ENCODE data around the gene DCTPP1.

DCTPP1 gene

DNA sequence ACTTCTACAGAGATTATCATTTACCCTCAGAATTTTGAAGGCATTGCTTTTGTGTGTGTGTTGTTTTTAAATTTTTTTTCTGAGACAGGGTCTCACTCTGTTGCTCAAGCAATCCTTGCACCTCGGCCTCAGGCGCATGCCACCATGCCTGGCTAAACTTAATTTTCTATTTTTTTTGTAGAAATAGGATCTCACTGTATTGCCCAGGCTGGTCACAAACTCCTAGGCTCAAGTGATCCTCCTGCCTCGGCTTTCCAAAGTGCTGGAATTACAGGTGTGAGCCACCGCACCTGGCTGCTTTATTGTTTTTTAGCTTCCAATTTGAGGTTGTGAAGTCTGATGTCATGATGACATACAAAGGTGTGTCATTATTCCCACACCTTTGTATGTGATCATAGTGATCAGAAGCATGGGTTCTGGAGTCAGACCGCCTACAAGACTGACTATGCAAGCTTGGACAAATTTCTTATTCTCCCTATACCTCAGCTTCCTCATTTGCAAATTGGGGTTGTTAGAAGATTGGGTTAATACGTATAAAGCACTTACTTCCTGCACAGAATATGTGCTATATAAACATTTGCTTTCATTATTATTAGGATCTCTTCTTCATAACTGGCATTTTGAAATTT is 10.0 kb upstream of the DCTPP1 start:
- no peak for TF ChIP-seq POLR2A (IDR thresholded peaks at IDR 0.05; ENCODE audit: low read length)
- TF ChIP-seq GATA1 (IDR thresholded peaks at IDR 0.05; ENCODE audit: low read depth, low read length): no peak
- no peak for DNase-seq

DNA sequence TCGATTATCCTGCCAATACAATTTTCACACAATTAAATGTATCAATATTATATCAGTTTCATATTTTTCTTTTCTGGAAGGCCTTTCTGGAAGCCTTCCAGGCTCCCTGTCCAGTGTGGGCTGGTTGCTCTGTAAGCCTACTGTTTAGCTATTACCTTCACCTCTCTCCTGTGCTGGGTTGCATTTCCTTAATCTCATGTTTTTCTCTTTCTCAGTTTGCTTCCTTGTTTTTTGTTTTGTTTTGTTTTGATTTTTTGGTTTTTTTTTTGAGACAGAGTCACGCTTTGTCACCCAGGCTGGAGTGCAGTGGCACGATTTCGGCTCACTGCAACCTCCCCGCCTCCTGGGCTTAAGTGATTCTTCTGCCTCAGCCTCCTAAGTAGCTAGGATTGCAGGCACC is 9.0 kb upstream of the DCTPP1 start:
- no peak for DNase-seq
- TF ChIP-seq POLR2A (IDR thresholded peaks at IDR 0.05; ENCODE audit: low read length): no peak

DNA sequence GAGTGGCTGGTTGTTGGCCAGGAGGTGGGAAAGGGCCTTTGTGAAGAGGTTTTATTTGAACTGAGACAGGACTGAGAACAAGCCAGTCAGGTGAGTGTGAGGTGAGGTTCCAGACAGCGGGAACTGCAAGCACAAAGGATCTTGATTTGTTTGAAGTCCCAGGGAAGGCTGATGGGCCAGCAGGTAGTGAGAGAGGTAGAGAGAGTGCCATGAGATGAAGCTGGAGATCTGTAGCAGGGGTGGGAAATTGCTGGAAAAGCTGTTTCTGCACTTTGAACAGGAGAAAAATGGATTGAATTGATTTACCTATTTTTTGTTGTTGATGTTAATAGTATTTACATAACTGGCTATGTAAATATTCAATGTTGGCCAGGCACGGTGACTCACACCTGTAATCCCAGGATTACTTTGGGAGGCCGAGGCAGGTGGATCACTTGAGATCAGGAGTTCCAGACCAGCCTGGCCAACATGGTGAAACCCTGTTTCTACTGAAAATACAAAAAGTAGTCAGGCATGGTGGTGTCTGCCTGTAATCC is 7.7 kb upstream of the DCTPP1 start:
- DNase-seq: no peak
- TF ChIP-seq GATA1 (IDR thresholded peaks at IDR 0.05; ENCODE audit: low read depth, low read length) (no peak), POLR2A (IDR thresholded peaks at IDR 0.05; ENCODE audit: low read length) (no peak)

DNA sequence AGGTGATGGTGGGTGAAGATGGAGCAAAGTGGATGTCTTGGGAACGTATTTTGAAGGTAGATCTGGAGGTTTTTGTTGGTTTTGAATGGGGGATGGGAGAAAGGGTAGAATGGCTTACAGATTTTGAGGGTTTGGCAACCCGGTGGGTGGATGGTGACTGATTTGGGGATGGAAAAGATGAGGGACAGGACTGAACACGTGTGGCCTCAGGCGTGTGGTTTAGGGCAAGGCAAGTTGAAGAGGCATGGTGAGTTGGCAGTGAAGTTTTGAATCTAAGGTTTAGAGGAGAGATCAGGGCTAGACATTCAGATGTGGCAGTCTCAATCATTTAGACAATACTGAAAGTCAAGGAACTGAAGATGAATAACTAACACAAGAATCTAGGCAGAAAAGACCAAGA is 5.0 kb upstream of the DCTPP1 start:
- no peak for TF ChIP-seq POLR2A (IDR thresholded peaks at IDR 0.05; ENCODE audit: low read length)
- TF ChIP-seq GATA1 (IDR thresholded peaks at IDR 0.05; ENCODE audit: low read depth, low read length): no peak
- no peak for DNase-seq

DNA sequence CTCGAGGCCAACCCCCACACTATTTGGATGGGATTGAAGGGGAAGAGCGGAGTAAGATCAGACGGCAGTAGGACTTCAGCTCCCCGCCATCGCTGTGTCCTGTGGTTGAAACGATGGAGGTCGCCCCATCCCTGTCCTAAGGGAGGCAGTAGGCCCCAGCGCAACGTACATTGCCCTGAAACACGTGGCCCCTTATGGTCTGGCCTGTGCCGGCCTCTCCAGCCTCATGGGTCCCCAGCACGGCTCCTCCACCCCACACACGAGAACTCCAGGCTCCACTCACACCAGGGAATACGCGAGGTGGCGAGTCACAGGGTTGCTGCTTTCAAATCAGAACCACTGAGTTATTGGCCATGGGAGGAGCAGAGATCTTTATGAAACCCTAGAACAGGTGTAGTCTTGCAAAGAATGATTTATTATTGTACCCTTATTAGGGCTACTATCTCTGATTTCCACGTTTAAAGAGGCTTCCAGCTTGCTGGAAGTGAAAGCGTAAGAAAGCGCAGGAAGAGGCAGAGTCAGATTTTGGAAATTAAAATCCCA is 669 bp upstream of the DCTPP1 start:
- TF ChIP-seq GATA1 (IDR thresholded peaks at IDR 0.05; ENCODE audit: low read depth, low read length) (no peak), POLR2A (IDR thresholded peaks at IDR 0.05; ENCODE audit: low read length) (no peak)
- DNase-seq: no peak

DNA sequence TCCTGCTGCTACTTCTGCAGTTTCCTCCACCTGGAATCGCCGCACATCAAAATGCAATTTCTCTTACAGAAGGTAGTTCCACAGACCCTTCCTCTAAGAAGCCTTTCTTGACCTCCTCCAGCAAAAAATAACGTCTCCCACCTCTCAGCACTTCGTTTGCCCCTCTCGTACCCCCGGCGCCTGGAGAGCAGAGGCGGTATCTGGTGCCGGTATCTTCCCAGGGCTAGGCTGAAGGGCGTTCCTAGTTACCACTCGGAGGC is 482 bp downstream of the DCTPP1 start:
- no peak for DNase-seq
- TF ChIP-seq POLR2A (IDR thresholded peaks at IDR 0.05; ENCODE audit: low read length) (no peak), GATA1 (IDR thresholded peaks at IDR 0.05; ENCODE audit: low read depth, low read length) (no peak)

DNA sequence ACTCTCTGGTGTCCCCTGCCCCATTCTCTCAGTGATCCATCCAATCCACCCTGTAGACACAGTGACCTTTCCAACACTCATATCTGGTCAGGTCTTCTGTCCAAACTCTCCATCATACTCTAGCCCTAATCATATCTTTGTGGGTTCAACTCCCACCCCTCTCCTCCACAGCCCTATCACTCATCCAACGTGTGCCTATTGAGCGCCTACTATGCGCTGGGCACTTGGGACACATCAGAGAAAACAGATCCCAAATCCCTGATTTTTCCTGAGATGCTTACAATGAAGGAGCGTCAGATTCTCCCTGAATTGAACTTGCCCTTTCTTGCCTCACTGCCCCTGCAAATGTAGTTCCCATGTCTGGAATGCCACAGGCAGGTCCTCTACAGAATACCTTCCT is 1.8 kb downstream of the DCTPP1 start:
- DNase-seq: no peak

DNA sequence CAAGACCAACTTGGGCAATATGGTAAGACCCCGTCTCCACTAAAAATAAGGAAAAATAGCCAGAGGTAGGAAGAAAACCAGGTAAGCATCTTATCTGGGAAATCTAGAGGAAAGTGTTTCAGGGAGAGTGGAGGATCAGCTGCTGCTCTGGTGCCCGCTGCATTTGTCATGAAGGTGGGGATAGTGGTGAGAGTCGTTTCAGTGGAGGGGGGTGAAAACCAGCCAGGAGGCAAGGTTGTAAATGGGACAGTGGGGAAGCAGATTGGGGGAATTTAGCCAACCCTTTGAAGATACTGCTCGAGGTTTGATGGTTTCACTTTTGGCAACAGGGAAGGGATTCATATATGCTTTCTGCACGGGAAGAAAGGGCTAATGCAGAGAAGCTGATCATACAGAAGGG is 8.8 kb downstream of the DCTPP1 start:
- TF ChIP-seq POLR2A (IDR thresholded peaks at IDR 0.05; ENCODE audit: low read length): no peak
- no peak for TF ChIP-seq GATA1 (IDR thresholded peaks at IDR 0.05; ENCODE audit: low read depth, low read length)
- no peak for DNase-seq

More for the DNA sequence above, 1.8 kb downstream of the DCTPP1 start:
- no peak for TF ChIP-seq GATA1 (IDR thresholded peaks at IDR 0.05; ENCODE audit: low read depth, low read length)
- TF ChIP-seq POLR2A (IDR thresholded peaks at IDR 0.05; ENCODE audit: low read length): no peak

DNA sequence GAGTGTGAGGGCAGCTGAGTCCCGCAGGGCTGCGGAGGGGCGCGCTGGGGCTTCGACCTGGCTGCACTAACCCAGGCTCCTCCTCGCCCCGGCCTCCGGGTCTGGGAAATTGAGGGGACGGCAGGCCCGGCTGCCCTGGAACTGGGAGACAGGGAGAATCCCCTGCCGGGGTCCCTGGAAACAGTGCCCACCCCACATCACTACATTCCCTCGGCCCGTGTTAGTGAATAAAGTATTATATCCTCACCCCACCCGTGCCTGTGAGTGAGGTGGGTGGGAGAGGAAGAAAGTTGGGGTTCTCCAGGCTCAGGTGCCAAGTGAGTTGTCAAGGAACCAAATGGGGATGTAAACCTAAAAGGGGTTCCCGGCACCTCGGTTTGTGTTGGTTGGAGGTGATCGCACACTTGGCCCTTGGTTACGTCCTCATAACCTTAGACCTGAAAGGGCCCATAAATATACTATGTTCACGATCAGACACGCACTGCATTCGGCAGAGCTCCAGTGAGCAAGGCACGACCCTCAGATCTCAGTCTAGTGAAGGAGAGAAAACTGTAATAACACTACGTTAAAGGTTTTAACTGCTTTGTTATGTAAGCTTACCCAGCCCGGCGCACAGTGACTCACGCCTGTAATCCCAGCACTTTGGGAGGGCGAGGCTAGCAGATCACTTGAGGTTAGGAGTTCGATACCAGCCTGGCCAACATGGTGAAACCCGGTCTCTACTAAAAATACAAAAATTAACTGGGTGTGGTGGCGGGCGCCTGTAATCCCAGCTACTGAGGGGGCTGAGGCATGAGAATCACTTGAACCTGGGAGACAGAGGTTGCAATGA is 11.3 kb downstream of the DCTPP1 start:
- DNase-seq: no peak

DNA sequence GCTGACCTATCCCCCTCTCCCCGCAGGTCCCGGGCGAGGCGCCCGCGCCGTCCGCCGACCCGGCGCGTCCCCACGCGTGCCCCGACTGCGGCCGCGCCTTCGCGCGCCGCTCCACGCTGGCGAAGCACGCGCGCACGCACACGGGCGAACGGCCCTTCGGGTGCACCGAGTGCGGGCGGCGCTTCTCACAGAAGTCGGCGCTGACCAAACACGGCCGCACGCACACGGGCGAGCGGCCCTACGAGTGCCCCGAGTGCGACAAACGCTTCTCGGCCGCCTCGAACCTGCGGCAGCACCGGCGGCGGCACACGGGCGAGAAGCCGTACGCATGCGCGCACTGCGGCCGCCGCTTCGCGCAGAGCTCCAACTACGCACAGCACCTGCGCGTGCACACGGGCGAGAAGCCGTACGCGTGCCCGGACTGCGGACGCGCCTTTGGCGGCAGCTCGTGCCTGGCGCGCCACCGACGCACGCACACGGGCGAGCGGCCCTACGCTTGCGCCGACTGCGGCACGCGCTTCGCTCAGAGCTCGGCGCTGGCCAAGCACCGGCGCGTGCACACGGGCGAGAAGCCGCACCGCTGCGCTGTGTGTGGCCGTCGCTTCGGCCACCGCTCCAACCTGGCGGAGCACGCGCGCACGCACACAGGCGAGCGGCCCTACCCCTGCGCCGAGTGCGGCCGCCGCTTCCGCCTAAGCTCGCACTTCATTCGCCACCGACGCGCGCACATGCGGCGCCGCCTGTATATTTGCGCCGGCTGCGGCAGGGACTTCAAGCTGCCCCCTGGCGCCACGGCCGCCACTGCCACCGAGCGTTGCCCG is 12.1 kb downstream of the DCTPP1 start:
- peak; percentile 93 to 96 for DNase-seq

More for the DNA sequence above, 11.3 kb downstream of the DCTPP1 start:
- TF ChIP-seq POLR2A (IDR thresholded peaks at IDR 0.05; ENCODE audit: low read length): no peak
- TF ChIP-seq GATA1 (IDR thresholded peaks at IDR 0.05; ENCODE audit: low read depth, low read length): no peak

DNA sequence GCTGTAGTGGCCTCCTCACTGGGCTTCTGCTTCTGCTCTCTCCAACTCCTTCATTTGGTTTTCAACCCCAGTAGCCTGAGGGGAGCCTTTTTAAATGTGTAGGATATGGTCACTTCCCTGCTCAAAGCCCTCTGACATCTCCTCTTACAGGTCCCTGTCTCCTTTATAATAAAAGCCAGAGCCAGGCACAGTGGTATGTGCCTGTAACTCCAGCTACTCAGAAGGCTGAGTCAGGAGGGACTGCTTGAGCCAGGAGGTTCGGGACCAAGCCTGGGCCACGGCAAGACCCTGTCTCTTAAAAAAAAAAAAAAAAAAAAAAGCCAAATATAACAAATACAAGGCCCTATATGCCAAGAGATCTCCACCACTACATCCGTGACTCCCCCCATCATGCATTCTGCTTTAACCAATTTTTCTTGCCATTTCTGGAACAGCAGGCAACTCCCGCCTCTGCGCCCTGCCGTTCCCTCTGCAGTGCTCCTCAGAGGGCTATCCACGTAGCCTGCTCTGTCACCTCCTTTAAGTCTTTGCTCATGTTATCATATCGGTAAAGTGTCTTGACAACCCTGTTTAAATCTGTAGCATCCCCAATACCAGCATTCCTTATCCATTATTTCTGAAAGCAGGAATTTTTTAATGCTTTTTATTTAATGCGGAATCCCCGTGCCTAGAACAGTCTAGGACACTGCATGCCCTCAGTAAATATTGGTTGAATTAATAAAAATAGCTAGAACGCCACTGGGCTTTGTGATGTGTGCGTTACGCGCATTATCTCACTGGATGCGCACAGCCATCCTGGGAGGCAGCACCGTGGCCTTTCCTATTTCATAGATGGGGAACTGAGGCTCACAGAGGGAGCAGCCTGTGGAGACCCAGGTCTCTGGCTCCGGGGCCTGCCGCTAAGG is 13.0 kb downstream of the DCTPP1 start:
- no peak for TF ChIP-seq POLR2A (IDR thresholded peaks at IDR 0.05; ENCODE audit: low read length)
- TF ChIP-seq GATA1 (IDR thresholded peaks at IDR 0.05; ENCODE audit: low read depth, low read length): no peak
- no peak for DNase-seq

More for the DNA sequence above, 12.1 kb downstream of the DCTPP1 start:
- TF ChIP-seq POLR2A (IDR thresholded peaks at IDR 0.05; ENCODE audit: low read length): peak; percentile 78
- TF ChIP-seq GATA1 (IDR thresholded peaks at IDR 0.05; ENCODE audit: low read depth, low read length): no peak

DNA sequence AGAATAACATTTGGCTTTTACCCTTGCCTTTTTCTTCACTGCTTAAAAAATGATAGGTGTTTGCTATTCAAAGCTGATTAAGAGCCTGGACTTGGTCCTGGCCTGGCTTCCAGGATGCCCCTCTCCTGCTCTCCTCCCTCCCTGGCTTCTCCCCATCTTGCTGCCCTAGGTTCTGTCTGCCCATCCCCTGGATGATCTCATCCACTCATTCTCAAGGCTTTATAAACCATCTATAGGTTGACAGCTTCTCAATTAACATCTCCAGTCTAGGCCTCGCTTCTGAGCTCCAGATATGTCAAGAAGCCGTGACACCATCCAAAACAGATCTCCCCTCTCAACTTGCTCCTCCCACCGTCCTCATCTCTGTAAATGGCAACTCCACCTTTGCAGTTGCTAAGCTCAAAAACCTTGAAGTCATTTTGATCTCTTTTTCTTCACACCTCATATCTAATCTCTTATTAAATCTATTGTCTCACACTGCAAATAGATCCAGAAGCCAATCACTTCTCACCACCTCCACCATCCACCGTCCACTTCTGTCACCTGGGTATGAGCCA is 13.7 kb downstream of the DCTPP1 start:
- DNase-seq: no peak
- no peak for TF ChIP-seq GATA1 (IDR thresholded peaks at IDR 0.05; ENCODE audit: low read depth, low read length)
- TF ChIP-seq POLR2A (IDR thresholded peaks at IDR 0.05; ENCODE audit: low read length): no peak

DNA sequence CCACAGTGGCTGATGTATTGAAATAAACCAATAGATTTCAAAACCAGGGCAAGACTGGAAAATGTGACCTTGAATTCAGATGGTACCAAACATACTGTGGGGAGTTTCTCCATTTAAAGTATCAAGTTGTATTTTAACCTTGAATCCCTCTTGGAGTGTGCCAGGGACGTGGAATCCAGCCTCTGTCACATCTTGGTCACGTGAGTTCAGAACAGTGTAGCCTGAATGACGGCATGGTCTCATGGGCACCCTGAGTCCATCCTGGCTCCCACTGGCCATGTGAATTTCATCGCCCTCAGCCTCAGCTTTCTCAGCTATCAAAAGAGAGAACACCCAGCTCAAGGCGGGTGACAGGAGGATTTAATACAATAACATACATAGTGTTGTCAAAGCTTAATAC is 15.7 kb downstream of the DCTPP1 start:
- DNase-seq: no peak
- TF ChIP-seq GATA1 (IDR thresholded peaks at IDR 0.05; ENCODE audit: low read depth, low read length) (no peak), POLR2A (IDR thresholded peaks at IDR 0.05; ENCODE audit: low read length) (no peak)
